Heart right ventricle (tissue), 16 donors: ENCODE measurements around the gene WDR90. TPM values are rescaled to one million over a fixed set of nuclear protein-coding genes. Genes with fewer than 3 reads are reported as not detected.

ENCODE experiments used
- ATAC-seq, 8 donors: fragments of 200-7000 bp; cut with Tn5 transposase; one replicate each; pipeline ENCODE4 v1.9.1; 2020; ENCODE audit warnings: mild to moderate bottlenecking in 8 of 8, moderate library complexity in 8 of 8, moderate number of reproducible peaks in 1 of 8
- DNase-seq, 2 donors: peaks; one replicate each; pipeline ENCODE4 v3.0.0-alpha.2; 2020
- H3K27ac ChIP-seq, 10 donors: fragments of 200-600 bp; sonication (generic) in 2 of 10; one replicate each; pipeline versions ENCODE4 v1.5.0 to v1.8.0; 2020 to 2022; ENCODE audit warnings: mild to moderate bottlenecking in 3 of 10
- H3K27me3 ChIP-seq, 7 donors: fragments of 200-600 bp; one replicate each; pipeline ENCODE4 v1.8.0; 2021 to 2022; ENCODE audit warnings: mild to moderate bottlenecking in 2 of 7
- H3K36me3 ChIP-seq, 9 donors: fragments of 200-600 bp; sonication (generic) in 1 of 9; one replicate each; pipeline versions ENCODE4 v1.5.0 to v1.8.0; 2020 to 2022; ENCODE audit warnings: mild to moderate bottlenecking in 2 of 9
- H3K4me1 ChIP-seq, 9 donors: fragments of 200-600 bp; sonication (generic) in 1 of 9; one replicate each; pipeline versions ENCODE4 v1.5.0 to v1.8.0; 2020 to 2022; ENCODE audit warnings: mild to moderate bottlenecking in 4 of 9
- H3K4me3 ChIP-seq, 10 donors: fragments of 200-600 bp; sonication (generic) in 2 of 10; one replicate each; pipeline versions ENCODE4 v1.5.0 to v1.8.0; 2020 to 2022; ENCODE audit warnings: mild to moderate bottlenecking in 7 of 10, moderate library complexity in 2 of 10
- H3K9me3 ChIP-seq, 11 donors: fragments of 200-600 bp in 10 of 11; sonication (generic) in 2 of 11; one replicate each; pipeline versions ENCODE4 v1.5.0 to v1.8.0; 2013 to 2022; ENCODE audit warnings: mild to moderate bottlenecking in 2 of 11, control low read depth in 1 of 11, moderate library complexity in 1 of 11
- WGBS, 2 donors: extraction: QIAGEN DNeasy Blood & Tissue Kit; methylation state at CpG; one replicate each; pipeline ENCODE4 v1.1.7; 2013; ENCODE audit warnings: inconsistent platforms in 1 of 2; 5-methylcytosine and 5-hydroxymethylcytosine counted together
- intact Hi-C, 10 donors: fragments of 100-400 bp; cut with DNase I; formaldehyde crosslinking; loops; one replicate each; pipeline versions ENCODE4 v1.11.1 to v1.14.2; 2022
- polyA plus RNA-seq, 2 donors: library from polyadenylated mRNA; stranded (reverse); fragments of 200-250 nt; gene quantifications; one replicate each; pipeline ENCODE4 v1.2.3, GENCODE V29; 2013
- total RNA-seq, 10 donors: library from RNA; stranded (reverse); fragmentation: NEBNext Ultra II Directional in 3 of 10; extraction: Animal tissue kit (Norgen Biotek cat#: 25700) in 3 of 10; gene quantifications; one replicate each; pipeline versions ENCODE4 v1.2.1 to v1.2.4, GENCODE V29; 2021 to 2023
- TF ChIP-seq, protein P1 (sequence below), 9 donors: fragments of 200-600 bp; sonication (generic) in 2 of 9; IDR thresholded peaks; one replicate each; pipeline versions ENCODE4 v1.5.0 to v1.8.0; 2021 to 2022; ENCODE audit warnings: antibody characterized with exemption in 9 of 9, mild to moderate bottlenecking in 5 of 9, moderate library complexity in 1 of 9
- donor health status: Arrhythmogenic right ventricular cardiomyopathy.
- donor health status: ischemic (EF 13 %, LVEDD 7.1; RV severe dilation, severe dysfunction).
- donor health status: healthy with polysubstance abuse.
- donor health status: DM: no; HTN: yes; CAD: no.
- donor health status: DM: no; HTN: no; CAD: no.
- donor health status: ischemic (EF 25% LVEDD 6.9; RV normal size, moderate dysfunction).
- donor health status: ischemic (EF 25% LVEDD 5.7; RV mildly dilated, moderate dysfunction).
- donor health status: healthy.
- donor health status: DM: yes; HTN: yes; CAD: no.
- donor health status: Ischemic cardiomyopathy.
- donor health status: ischemic (EF 35%, LVEDD 5.7; RV mildly dilated, moderate dysfunction).
- donor health status: nonischemic (EF 11% LVEDD 7.7; RV severe dilation, severe dysfunction).
- donor health status: DM: yes; HTN: yes; CAD: no.
- donor health status: PGD.
- donor health status: ischemic (EF 29% LVEDD 5.4; RV normal size, mild dysfunction).
- donor health status: nonischemic (EF 23%, LVEDD 6.1; RV moderate dilation, normal function).

WDR90 gene
- total and polyA plus RNA-seq, 12 donors, result 7.1 to 23.8 (median 9.9) TPM

- DNase-seq (no peak), ATAC-seq (no peak)
- Histone ChIP-seq H3K4me3 (no peak overlapping the region), H3K36me3 (peaks cover 0 to 24% (median 0%) of the 10 kb centered on the region in 9 donors), H3K27ac (no peak overlapping the region), H3K27me3 (no peaks in the 10 kb centered on the region), H3K4me1 (no peaks in the 10 kb centered on the region), H3K9me3 (no peaks in the 10 kb centered on the region)
- TF ChIP-seq, protein P1, sequence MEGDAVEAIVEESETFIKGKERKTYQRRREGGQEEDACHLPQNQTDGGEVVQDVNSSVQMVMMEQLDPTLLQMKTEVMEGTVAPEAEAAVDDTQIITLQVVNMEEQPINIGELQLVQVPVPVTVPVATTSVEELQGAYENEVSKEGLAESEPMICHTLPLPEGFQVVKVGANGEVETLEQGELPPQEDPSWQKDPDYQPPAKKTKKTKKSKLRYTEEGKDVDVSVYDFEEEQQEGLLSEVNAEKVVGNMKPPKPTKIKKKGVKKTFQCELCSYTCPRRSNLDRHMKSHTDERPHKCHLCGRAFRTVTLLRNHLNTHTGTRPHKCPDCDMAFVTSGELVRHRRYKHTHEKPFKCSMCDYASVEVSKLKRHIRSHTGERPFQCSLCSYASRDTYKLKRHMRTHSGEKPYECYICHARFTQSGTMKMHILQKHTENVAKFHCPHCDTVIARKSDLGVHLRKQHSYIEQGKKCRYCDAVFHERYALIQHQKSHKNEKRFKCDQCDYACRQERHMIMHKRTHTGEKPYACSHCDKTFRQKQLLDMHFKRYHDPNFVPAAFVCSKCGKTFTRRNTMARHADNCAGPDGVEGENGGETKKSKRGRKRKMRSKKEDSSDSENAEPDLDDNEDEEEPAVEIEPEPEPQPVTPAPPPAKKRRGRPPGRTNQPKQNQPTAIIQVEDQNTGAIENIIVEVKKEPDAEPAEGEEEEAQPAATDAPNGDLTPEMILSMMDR (IDR thresholded peaks at IDR 0.05), result no peak
- intact Hi-C loops, result no loop called here
- 86 to 93% methylated on average over 39 to 41 of the region's 41 CpGs for WGBS, 2 donors
Measured at GRCh38 chr16:620700-621525, 28.3 kb upstream of the WDR90 start.

DNA sequence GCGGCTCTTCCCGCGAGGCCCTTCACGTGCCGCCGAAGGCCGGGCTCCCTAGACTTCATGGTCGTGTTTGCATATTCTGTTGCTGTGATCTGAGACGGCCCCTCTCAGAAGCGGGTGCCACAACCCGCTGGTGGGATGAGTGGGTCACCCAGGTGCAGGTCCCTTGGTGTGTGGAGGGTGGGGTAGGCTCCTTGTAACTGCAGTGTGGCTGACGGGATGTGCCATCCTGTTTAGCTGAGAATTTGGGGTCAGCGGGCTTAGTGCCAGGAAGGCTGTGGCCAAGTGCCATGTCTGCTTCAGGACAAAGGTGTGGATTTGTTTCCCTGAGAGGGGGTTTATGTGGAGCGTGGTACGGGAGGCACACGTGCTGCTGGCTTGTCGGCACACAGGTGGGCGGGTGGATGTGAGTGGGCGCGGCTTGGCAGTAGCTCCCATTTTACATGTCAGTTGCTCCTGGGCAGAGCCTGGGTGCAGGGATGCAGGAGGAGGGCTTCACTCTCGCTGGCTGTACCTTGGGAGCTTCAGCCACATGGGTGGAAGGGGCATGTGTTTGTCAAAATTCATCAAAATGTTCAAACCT, 27.5 kb upstream of the WDR90 start:
- no peak overlapping the region for H3K27ac ChIP-seq
- intact Hi-C loops, result no loop called here

GRCh38 chr16:622920-623280, 26.3 kb upstream of the WDR90 start:
- 97% methylated on average over 17 of the region's 17 CpGs for WGBS, 2 donors
- intact Hi-C loops, result no loop called here
- no peak overlapping the region for H3K4me3 ChIP-seq
- no peaks in the 10 kb centered on the region for H3K27me3 ChIP-seq
- ATAC-seq, result no peak
- peaks cover 0 to 34% (median 7%) of the 10 kb centered on the region in 9 donors for H3K36me3 ChIP-seq
- H3K27ac ChIP-seq, result no peak overlapping the region
- no peaks in the 10 kb centered on the region for H3K9me3 ChIP-seq
- no peak for DNase-seq
- TF ChIP-seq, protein P1 (IDR thresholded peaks at IDR 0.05), result no peak
- no peaks in the 10 kb centered on the region for H3K4me1 ChIP-seq

More for the DNA sequence above, 27.5 kb upstream of the WDR90 start:
- H3K4me1 ChIP-seq, result no peaks in the 10 kb centered on the region
- H3K9me3 ChIP-seq, result no peaks in the 10 kb centered on the region
- ATAC-seq (no peak), DNase-seq (no peak)
- 85 to 92% methylated on average over 21 of the region's 21 CpGs for WGBS, 2 donors
- H3K36me3 ChIP-seq, result peaks cover 0 to 31% (median 0%) of the 10 kb centered on the region in 9 donors
- no peaks in the 10 kb centered on the region for H3K27me3 ChIP-seq
- H3K4me3 ChIP-seq, result no peak overlapping the region
- TF ChIP-seq, protein P1 (IDR thresholded peaks at IDR 0.05), result no peak

- Histone ChIP-seq H3K4me1 (peaks cover under 1 to 9% (median 3%) of the 10 kb centered on the region in 9 donors), H3K27ac (no peak overlapping the region), H3K27me3 (no peaks in the 10 kb centered on the region), H3K4me3 (no peak overlapping the region), H3K9me3 (no peaks in the 10 kb centered on the region), H3K36me3 (peaks cover 0 to 41% (median 9%) of the 10 kb centered on the region in 9 donors)
- WGBS, 2 donors, result 77 to 85% methylated on average over 10 of the region's 10 CpGs
- ATAC-seq, result no peak
- TF ChIP-seq, protein P1 (IDR thresholded peaks at IDR 0.05), result no peak
- intact Hi-C loops, result no loop called here
- no peak for DNase-seq
Measured at GRCh38 chr16:624526-625070, 24.6 kb upstream of the WDR90 start.
